ENCODE measurements around the gene RREB1. TPM values are rescaled to one million over a fixed set of nuclear protein-coding genes. Genes with fewer than 3 reads are reported as not detected.

Gene RREB1
- total and polyA plus RNA-seq, 2 experiments from 2014 or later, result 8.5 to 25.5 TPM

- TF ChIP-seq, protein P1, sequence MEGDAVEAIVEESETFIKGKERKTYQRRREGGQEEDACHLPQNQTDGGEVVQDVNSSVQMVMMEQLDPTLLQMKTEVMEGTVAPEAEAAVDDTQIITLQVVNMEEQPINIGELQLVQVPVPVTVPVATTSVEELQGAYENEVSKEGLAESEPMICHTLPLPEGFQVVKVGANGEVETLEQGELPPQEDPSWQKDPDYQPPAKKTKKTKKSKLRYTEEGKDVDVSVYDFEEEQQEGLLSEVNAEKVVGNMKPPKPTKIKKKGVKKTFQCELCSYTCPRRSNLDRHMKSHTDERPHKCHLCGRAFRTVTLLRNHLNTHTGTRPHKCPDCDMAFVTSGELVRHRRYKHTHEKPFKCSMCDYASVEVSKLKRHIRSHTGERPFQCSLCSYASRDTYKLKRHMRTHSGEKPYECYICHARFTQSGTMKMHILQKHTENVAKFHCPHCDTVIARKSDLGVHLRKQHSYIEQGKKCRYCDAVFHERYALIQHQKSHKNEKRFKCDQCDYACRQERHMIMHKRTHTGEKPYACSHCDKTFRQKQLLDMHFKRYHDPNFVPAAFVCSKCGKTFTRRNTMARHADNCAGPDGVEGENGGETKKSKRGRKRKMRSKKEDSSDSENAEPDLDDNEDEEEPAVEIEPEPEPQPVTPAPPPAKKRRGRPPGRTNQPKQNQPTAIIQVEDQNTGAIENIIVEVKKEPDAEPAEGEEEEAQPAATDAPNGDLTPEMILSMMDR (conservative IDR thresholded peaks at IDR 0.05; ENCODE audit: low read depth in 2 of 2), result no peak
These were observed 96.2 kb downstream of the RREB1 start (continued) for GRCh38 chr6:7203939-7204338.

DNA sequence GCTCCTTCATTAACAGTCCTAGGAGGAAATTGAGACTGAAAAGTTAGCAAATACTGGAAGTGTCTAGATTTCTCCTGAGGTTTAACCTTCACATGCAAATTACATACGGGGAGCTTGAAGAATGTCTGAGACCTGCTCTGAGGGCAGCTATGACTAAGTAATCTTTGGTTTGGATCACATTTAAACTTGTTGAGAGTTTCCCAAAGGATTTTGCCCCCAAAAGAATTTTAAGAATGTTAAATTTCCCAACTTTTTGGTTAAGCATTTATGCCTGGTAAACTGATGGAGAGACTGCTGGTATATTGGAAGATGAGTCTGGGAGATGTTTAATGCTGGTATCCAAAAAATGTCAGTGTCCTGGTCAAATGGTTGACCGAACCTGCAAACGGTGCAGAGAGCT is 97.0 kb downstream of the RREB1 start:
- Mint-ChIP-seq H3K27me3 (ENCODE audit: insufficient read depth, low read depth, poor library complexity) (peaks cover 3% of the 10 kb centered on the region), H3K36me3 (ENCODE audit: low read depth) (peaks cover 15% of the 10 kb centered on the region), H3K4me1 (peaks cover 15% of the 10 kb centered on the region), H3K27ac (peak overlapping the region; percentile 75), H3K9me3 (no peaks in the 10 kb centered on the region), H3K4me3 (no peak overlapping the region)
- no peaks in the 10 kb centered on the region for H3F3A ChIP-seq (replicated peaks; ENCODE audit: low read depth)
- H3K4me3 ChIP-seq, result no peak overlapping the region
- no peaks in the 10 kb centered on the region for H3K36me3 ChIP-seq (ENCODE audit: insufficient read depth)
- no peaks in the 10 kb centered on the region for H4K20me1 ChIP-seq (replicated peaks; ENCODE audit: insufficient read depth)
- no peak for ATAC-seq
- TF ChIP-seq, protein P1 (conservative IDR thresholded peaks at IDR 0.05; ENCODE audit: low read depth in 2 of 2), result no peak
- no peak overlapping the region for H2AFZ ChIP-seq
- no peak overlapping the region for H3K4me2 ChIP-seq
- no peak for DNase-seq (ENCODE audit: low spot score)
- no peaks in the 10 kb centered on the region for H3K27me3 ChIP-seq (ENCODE audit: insufficient read depth)
- peaks cover 7% of the 10 kb centered on the region; the same call in 1 of the 2 replicates for H3K9me2 ChIP-seq (ENCODE audit: insufficient read depth)
- no peaks in the 10 kb centered on the region for H3K4me1 ChIP-seq (ENCODE audit: insufficient read depth)
- H3K27ac ChIP-seq (ENCODE audit: low read depth), result no peak overlapping the region
- no peaks in the 10 kb centered on the region; the same call in 1 of the 2 replicates for H3K79me2 ChIP-seq (replicated peaks; ENCODE audit: insufficient read depth)

GRCh38 chr6:7207720-7208119 is 100.0 kb downstream of the RREB1 start:
- peaks cover 3% of the 10 kb centered on the region for H3K27me3 Mint-ChIP-seq (ENCODE audit: insufficient read depth, low read depth, poor library complexity)
- DNase-seq (ENCODE audit: low spot score), result no peak
- Histone ChIP-seq H3K27ac (ENCODE audit: low read depth) (no peak overlapping the region), H3F3A (replicated peaks; ENCODE audit: low read depth) (no peaks in the 10 kb centered on the region), H3K79me2 (replicated peaks; ENCODE audit: insufficient read depth) (no peaks in the 10 kb centered on the region), H3K4me2 (no peak overlapping the region), H3K36me3 (ENCODE audit: insufficient read depth) (no peaks in the 10 kb centered on the region; the same call in 1 of the 2 replicates), H3K27me3 (ENCODE audit: insufficient read depth) (no peaks in the 10 kb centered on the region), H3K4me1 (ENCODE audit: insufficient read depth) (no peaks in the 10 kb centered on the region), H3K4me3 (no peak overlapping the region), H3K9me2 (ENCODE audit: insufficient read depth) (peaks cover 4% of the 10 kb centered on the region; the same call in 1 of the 2 replicates), H4K20me1 (replicated peaks; ENCODE audit: insufficient read depth) (no peaks in the 10 kb centered on the region; the same call in 1 of the 2 replicates), H2AFZ (no peak overlapping the region)
- no peak overlapping the region for H3K27ac Mint-ChIP-seq
- no peak for TF ChIP-seq EZH2 (IDR thresholded peaks at IDR 0.05; ENCODE audit: low read depth, unreplicated experiment)
- TF ChIP-seq NANOG (IDR thresholded peaks at IDR 0.05; ENCODE audit: borderline replicate concordance), result no peak
- TF ChIP-seq POLR2AphosphoS5 (IDR thresholded peaks at IDR 0.05; ENCODE audit: low read depth), result no peak
- TF ChIP-seq JUNB (IDR thresholded peaks at IDR 0.05; ENCODE audit: unreplicated experiment), result no peak
- TF ChIP-seq EZH2phosphoT487 (IDR thresholded peaks at IDR 0.05; ENCODE audit: unreplicated experiment), result no peak
- H3K9me3 Mint-ChIP-seq, result no peaks in the 10 kb centered on the region
- peaks cover 21% of the 10 kb centered on the region for H3K36me3 Mint-ChIP-seq (ENCODE audit: low read depth)
- no peak for ATAC-seq
- peaks cover 9% of the 10 kb centered on the region for H3K4me1 Mint-ChIP-seq
- H3K4me3 Mint-ChIP-seq, result no peak overlapping the region

Data from GM23338 (cell line).